GM18868 (cell line): Measurements from ENCODE around the gene NRIP1.

ENCODE experiments used
- ATAC-seq: cut with Tn5 transposase; IDR thresholded peaks from one replicate; pipeline ENCODE4 v1.9.1; 2021; ENCODE audit warnings: mild to moderate bottlenecking, moderate library complexity; ENCODE audit not compliant: unreplicated experiment

The NRIP1 gene

GRCh38 chr21:15010645-15011044 is 54.2 kb downstream of the NRIP1 start:
- no peak for ATAC-seq

GRCh38 chr21:15009837-15010363 is 54.9 kb downstream of the NRIP1 start:
- no peak for ATAC-seq

DNA sequence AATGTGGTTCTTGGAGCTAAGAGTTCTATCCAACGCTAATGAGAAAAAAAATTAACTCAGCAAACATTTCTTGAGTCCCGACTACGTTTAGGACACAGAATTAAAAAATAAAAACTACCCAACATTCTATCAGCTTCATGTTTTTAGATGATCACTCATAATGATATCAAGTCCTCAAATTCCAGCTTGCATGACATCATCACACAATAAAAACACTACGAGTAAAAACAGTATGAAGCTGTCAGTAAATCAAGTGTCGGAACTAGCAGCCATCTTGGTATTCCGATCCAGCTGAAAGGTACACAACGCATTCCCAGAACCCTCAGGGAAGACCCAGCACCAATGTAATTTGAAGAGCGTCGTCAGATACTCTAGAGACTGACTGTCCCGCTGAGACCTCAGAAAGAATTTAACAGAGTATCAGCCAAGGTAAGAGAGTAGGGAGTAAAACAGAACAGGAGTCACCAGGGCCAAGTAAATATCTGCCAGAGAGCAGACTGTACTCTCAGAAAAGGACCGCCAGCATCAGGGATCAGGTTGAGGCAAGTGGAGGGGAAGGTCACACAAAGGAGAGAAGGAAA is 57.0 kb downstream of the NRIP1 start:
- ATAC-seq = no peak

DNA sequence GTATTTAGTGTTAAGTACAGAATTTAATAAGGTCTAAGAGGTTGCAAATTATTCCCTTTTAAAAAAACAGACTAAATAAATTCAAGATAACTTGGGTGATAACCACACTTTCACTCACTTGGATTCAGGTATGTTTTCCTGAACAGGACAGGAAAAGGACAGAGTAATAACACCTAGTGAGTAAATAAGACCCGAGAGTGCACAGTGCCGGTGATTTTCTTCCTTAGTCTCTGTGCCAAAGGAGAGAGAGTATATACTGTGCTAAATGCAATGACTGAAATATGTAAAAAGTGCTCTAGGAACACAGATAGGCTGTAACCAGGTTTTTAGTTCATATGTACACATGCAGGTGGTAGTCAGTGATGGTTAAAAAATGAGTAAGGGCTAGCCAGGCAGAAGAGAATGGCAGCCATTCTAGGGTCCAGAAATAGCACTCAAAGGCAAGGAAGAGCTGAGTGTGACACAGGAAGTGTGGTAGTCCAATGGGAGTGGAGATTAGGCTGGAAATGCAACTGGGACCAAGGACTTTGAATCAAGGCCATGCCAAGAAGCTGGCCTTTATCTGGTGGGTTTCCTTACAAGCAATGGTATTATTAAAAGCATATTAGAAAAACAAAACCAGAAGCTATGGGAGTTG is 58.1 kb downstream of the NRIP1 start:
- no peak for ATAC-seq

- no peak for ATAC-seq
These were observed 59.4 kb downstream of the NRIP1 start for GRCh38 chr21:15005391-15005790.

- no peak for ATAC-seq
These were observed 60.0 kb downstream of the NRIP1 start for GRCh38 chr21:15004721-15005370.

GRCh38 chr21:15003463-15004135 is 61.2 kb downstream of the NRIP1 start:
- ATAC-seq = no peak

GRCh38 chr21:15001857-15002606 is 62.8 kb downstream of the NRIP1 start:
- ATAC-seq = peak; percentile 98

GRCh38 chr21:15001113-15001512 is 63.7 kb downstream of the NRIP1 start:
- ATAC-seq = no peak

GRCh38 chr21:15000081-15000480 is 64.7 kb downstream of the NRIP1 start:
- no peak for ATAC-seq

DNA sequence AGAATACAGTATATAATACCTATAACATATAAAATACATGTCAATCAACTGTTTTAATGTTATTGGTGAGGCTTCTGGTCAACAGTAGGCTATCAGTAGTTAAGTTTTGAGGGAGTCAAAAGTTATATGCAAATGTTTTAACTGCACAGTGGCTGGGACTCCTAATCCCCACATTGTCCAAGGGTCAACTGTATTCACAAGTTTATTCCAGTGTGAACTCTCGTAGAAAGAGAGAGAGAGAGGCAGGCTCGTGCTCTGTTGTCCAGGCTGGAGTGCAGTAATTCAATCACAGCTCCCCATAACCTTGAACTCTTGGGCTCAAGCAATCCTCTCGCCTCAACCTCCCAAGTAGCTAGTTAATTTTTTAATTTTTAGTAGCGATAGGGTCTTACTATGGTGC is 66.0 kb downstream of the NRIP1 start:
- no peak for ATAC-seq

GRCh38 chr21:14998336-14998735 is 66.5 kb downstream of the NRIP1 start:
- ATAC-seq = no peak

GRCh38 chr21:14995695-14996490 is 68.9 kb downstream of the NRIP1 start:
- no peak for ATAC-seq

DNA sequence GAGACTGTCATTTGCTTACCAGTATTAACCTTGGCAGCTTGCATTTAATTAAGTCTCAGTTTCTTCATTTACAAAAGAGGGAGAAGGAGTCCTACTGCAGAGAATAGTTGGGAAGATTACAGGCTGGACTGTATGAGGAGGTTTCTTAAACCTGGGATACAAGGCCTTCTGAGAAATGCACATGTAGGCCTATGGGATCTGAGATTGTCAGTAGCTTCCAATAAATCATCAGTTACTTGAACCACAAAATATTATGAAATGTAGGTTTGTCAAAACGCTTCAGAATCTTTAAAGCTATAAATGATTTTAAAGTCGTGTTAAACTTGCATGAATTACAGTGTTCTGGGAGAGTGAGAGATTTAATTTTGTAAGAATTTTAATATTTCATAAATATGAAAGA is 69.6 kb downstream of the NRIP1 start:
- no peak for ATAC-seq

DNA sequence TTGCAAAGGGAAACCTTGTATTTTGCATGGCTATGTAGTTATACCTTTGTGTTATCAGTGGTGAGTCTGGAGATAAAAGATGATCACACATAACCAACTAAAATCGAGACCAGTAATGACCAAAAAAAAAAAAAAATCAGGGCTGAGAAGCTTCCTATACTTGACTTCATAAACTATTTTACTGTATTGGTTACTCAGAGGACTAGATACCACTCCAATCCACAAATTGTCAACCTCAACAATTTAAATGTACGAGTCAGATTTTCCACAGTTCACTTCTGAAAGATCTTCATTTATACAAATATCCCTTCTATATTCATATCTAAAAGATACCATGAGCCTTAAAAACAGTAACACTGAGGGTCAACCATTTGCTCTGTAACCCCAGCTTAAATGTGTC is 71.7 kb downstream of the NRIP1 start:
- no peak for ATAC-seq

- no peak for ATAC-seq
These were observed 72.8 kb downstream of the NRIP1 start for GRCh38 chr21:14991957-14992356.

DNA sequence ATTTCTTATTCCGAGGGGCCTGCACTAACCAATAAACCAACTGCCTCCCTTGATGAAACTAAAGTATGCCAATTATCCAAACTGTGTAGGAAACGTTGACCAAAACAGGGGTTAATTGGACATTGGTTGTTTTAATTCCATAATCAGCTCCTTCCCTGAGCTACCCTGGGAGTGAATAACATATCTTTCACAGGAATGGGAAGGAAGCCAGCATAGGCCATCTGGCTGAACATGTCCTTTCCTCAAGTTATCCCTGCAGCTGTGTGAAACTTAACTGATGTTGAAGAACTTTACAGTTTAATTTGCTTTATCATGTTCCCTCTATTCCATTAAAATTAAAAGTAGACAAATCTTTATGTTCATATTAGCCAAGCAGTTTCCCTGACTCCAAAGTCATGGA is 75.4 kb downstream of the NRIP1 start:
- no peak for ATAC-seq

- ATAC-seq = no peak
These were observed 76.0 kb downstream of the NRIP1 start for GRCh38 chr21:14988760-14989159.

DNA sequence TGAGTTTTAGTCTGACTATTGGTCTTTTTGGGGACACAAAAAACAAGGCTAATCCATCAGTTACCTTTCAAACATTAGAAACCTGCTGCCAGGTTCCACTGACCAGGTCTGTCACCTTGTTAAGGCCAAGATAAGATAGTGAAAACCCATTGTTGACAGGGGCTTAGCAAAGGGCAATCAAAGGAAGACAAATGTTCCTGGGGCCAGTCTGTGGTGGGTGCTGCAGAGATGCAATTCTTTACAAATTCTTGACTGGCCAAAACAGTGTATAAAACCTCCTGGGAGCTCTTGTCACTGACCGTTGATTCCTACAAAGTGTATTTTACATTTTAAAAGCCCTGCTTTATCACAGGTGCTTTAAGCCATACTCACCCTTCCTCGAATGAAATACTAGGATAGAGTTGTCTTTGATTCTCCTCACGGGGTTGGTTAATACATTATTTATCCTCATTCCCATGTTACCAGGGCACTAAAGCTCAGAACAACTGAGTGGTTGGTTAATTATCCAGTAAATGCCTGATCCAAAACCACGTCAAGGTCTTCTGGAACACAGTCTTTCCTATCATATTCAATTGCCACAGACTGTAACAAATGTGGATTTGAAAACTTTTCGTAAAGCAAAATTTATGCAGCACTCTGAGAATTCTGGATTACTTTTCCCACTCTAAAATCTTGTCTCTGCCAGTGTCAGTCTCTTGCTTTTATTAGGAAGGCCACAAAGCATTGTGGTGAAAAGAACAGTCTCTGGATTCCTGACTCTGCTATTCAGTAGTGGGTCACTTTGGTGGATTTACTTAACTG is 77.2 kb downstream of the NRIP1 start:
- no peak for ATAC-seq
